Dermis microvascular lymphatic vessel endothelial cell (primary cell): Measurements from ENCODE around the gene GRK2. TPM values are rescaled to one million over a fixed set of nuclear protein-coding genes. Genes with fewer than 3 reads are reported as not detected.

Experiments used
- DNase-seq, 2 donors: peaks; one replicate each; pipeline versions ENCODE4 v3.0.0 to v3.0.0-alpha.2; 2010; ENCODE audit warnings: low read depth in 2 of 2
- total RNA-seq: library from RNA; depleted of rRNA; stranded (reverse); fragments of >200 nt; gene quantifications from 2 replicates; pipeline ENCODE4 v1.2.1, GENCODE V29; 2014

GRK2 gene
- total RNA-seq, 1 donor from 2014 or later, result 25.9 TPM

GRCh38 chr11:67299471-67300191 is 33.4 kb downstream of the GRK2 start:
- no peak for DNase-seq

- DNase-seq, result no peak
These were observed 34.0 kb downstream of the GRK2 start for GRCh38 chr11:67300256-67300755.

GRCh38 chr11:67300756-67301312 is 34.6 kb downstream of the GRK2 start:
- no peak for DNase-seq

- no peak for DNase-seq
These were observed 35.1 kb downstream of the GRK2 start for GRCh38 chr11:67301313-67301921.

GRCh38 chr11:67301951-67302516 is 35.8 kb downstream of the GRK2 start:
- DNase-seq, result no peak

- no peak for DNase-seq
These were observed 36.4 kb downstream of the GRK2 start for GRCh38 chr11:67302571-67303131.

- DNase-seq, result peak in 1 of 2 donors; percentile 68
These were observed 37.0 kb downstream of the GRK2 start, which contains the start of gene SSH3 for GRCh38 chr11:67303132-67303834. SSH3 (plus strand) TSS chr11:67303530; CDS start chr11:67303626, 96 bp downstream.

GRCh38 chr11:67303835-67304411 is 37.6 kb downstream of the GRK2 start:
- DNase-seq, result peak in 1 of 2 donors; percentile 11

- DNase-seq, result no peak
These were observed 38.3 kb downstream of the GRK2 start for GRCh38 chr11:67304511-67305113.

- DNase-seq, result no peak
These were observed 40.7 kb downstream of the GRK2 start for GRCh38 chr11:67306769-67307544.

- no peak for DNase-seq
These were observed 41.3 kb downstream of the GRK2 start for GRCh38 chr11:67307545-67308001.

- no peak for DNase-seq
These were observed 42.0 kb downstream of the GRK2 start for GRCh38 chr11:67308031-67308866.

GRCh38 chr11:67309166-67309565 is 42.9 kb downstream of the GRK2 start:
- no peak for DNase-seq

GRCh38 chr11:67309661-67310061 is 43.4 kb downstream of the GRK2 start:
- no peak for DNase-seq

GRCh38 chr11:67310246-67311050 is 44.2 kb downstream of the GRK2 start:
- no peak for DNase-seq

- DNase-seq, result no peak
These were observed 44.8 kb downstream of the GRK2 start for GRCh38 chr11:67311051-67311555.

GRCh38 chr11:67311556-67312082 is 45.3 kb downstream of the GRK2 start:
- no peak for DNase-seq
